GM06990 (cell line): Measurements from ENCODE around the gene C1GALT1.

Source experiments
- DNase-seq: peaks from one replicate; pipeline ENCODE4 v3.0.0-alpha.2; 2011; ENCODE audit not compliant: insufficient read length; ENCODE audit errors: extremely low read depth
- H3K27me3 ChIP-seq: replicated peaks from 2 replicates; pipeline ENCODE4 v1.6.0; 2011; ENCODE audit warnings: low read length; ENCODE audit not compliant: control insufficient read depth, insufficient read depth
- H3K36me3 ChIP-seq: 2 replicates; pipeline ENCODE4 v1.5.1; 2011; ENCODE audit warnings: low read length; ENCODE audit not compliant: control insufficient read depth, insufficient read depth
- H3K4me3 ChIP-seq: replicated peaks from 2 replicates; pipeline ENCODE4 v1.5.1; 2011; ENCODE audit warnings: low read depth, mild to moderate bottlenecking, control low read depth, low read length
- CTCF ChIP-seq: IDR thresholded peaks from 2 replicates; pipeline ENCODE4 v1.5.1; 2011; ENCODE audit warnings: low read length, control low read depth, mild to moderate bottlenecking, inconsistent platforms; ENCODE audit not compliant: insufficient read depth, poor library complexity, severe bottlenecking

The C1GALT1 gene

DNA sequence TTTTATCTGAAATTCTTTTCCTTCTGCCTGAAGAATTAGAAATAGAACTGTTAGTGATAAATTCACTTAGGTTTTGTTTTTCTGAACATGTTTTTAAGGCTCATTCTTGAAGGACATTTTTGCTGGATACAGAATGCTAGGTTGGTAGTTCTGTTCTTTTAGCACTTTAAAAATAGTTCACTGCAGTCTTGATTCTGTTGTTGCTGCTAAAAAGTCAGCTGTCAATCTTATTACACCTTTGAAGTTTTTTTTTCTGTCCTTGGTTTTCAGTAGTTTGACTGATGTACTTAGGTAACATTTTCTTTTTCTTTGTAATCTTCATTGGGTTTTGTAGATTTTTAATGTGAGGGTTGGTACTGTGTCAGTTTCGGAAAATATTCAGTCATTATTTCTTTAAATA is 48.7 kb downstream of the C1GALT1 start:
- H3K4me3 ChIP-seq: no peak overlapping the region
- DNase-seq: no peak
- no peak for TF ChIP-seq CTCF
- no peaks in the 10 kb centered on the region for H3K27me3 ChIP-seq
- no peaks in the 10 kb centered on the region for H3K36me3 ChIP-seq

DNA sequence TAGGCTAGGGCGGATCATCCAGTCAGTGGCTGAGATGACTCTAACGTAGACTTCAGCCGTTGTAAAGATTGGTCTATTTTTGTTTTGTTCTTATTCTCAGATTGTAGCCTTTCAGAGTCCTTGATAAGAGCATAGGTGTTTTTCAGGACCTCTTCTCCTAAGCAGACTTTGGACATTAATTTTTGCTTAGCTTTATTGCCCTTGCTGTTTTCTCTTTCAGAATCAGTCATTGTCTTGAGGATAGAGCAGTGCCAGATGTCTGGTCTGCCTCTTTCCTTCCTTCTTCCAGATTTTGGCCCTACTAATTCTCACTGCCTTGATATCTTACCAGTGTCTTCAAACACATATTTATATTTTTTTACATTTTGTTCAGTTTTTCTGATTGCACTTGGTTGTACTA is 49.5 kb downstream of the C1GALT1 start:
- DNase-seq: no peak
- H3K27me3 ChIP-seq: no peaks in the 10 kb centered on the region
- no peak overlapping the region for H3K4me3 ChIP-seq
- no peaks in the 10 kb centered on the region for H3K36me3 ChIP-seq
- TF ChIP-seq CTCF: no peak

DNA sequence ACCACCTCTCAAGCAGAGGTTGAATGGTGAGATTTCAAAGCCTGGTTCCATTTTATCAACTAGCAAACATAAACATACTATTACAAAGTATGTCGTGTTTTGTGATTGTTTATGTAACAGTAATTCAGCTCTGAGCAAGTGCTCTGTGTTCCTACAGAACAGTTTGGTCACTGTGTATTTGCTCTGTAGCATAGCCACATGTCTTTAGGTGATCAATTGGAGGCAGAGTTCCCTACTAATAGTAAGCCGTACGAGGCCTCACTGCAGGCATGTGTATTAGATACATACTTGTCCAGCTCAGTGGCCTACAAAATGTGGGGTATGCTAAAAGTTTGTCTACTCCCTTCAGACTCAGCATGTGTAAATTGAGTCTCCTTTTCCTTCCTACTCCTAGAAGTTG is 53.0 kb downstream of the C1GALT1 start:
- H3K27me3 ChIP-seq: no peaks in the 10 kb centered on the region
- peaks cover 2% of the 10 kb centered on the region for H3K36me3 ChIP-seq
- no peak overlapping the region for H3K4me3 ChIP-seq
- no peak for DNase-seq
- no peak for TF ChIP-seq CTCF

GRCh38 chr7:7236041-7236440 is 53.7 kb downstream of the C1GALT1 start:
- no peak for DNase-seq
- no peak for TF ChIP-seq CTCF
- H3K4me3 ChIP-seq: no peak overlapping the region
- H3K36me3 ChIP-seq: peaks cover 2% of the 10 kb centered on the region
- no peaks in the 10 kb centered on the region for H3K27me3 ChIP-seq

- no peak for DNase-seq
- Histone ChIP-seq H3K36me3 (peaks cover 2% of the 10 kb centered on the region), H3K27me3 (no peaks in the 10 kb centered on the region), H3K4me3 (no peak overlapping the region)
- no peak for TF ChIP-seq CTCF
Observed at GRCh38 chr7:7237201-7237977, 55.0 kb downstream of the C1GALT1 start.

- Histone ChIP-seq H3K36me3 (peaks cover 2% of the 10 kb centered on the region), H3K4me3 (no peak overlapping the region), H3K27me3 (no peaks in the 10 kb centered on the region)
- no peak for TF ChIP-seq CTCF
- DNase-seq: no peak
Observed at GRCh38 chr7:7237978-7238267, 55.6 kb downstream of the C1GALT1 start.
